RWPE2 (cell line): ENCODE measurements around the gene ATG2A.

ENCODE experiments used
- ATAC-seq: fragments of 200-7000 bp; cut with Tn5 transposase; 3 replicates; pipeline ENCODE4 v1.9.1; 2021; ENCODE audit warnings: low read depth
- DNase-seq: peaks from one replicate; pipeline ENCODE4 v3.0.0-alpha.2; 2020; ENCODE audit warnings: low spot score
- H3K27ac ChIP-seq: fragments of 450-650 bp; 2 replicates; pipeline ENCODE4 v1.5.1; 2017; ENCODE audit warnings: mild to moderate bottlenecking; ENCODE audit not compliant: poor library complexity, severe bottlenecking
- H3K27me3 ChIP-seq: fragments of 250-450 bp; sonication (Bioruptor Pico); 2 replicates; pipeline ENCODE4 v1.5.1; 2021; ENCODE audit warnings: mild to moderate bottlenecking, moderate library complexity; ENCODE audit not compliant: insufficient read depth, poor library complexity, severe bottlenecking
- H3K36me3 ChIP-seq: fragments of 250-450 bp; sonication (Bioruptor Pico); 2 replicates; pipeline ENCODE4 v1.5.1; 2020; ENCODE audit warnings: low read depth, mild to moderate bottlenecking, moderate library complexity
- H3K4me1 ChIP-seq: fragments of 250-450 bp; sonication (Bioruptor Pico); 2 replicates; pipeline ENCODE4 v1.5.1; 2021; ENCODE audit warnings: mild to moderate bottlenecking, moderate library complexity; ENCODE audit not compliant: insufficient read depth, poor library complexity, severe bottlenecking
- H3K4me3 ChIP-seq: fragments of 250-450 bp; sonication (Bioruptor Pico); 2 replicates; pipeline ENCODE4 v1.5.1; 2021; ENCODE audit warnings: mild to moderate bottlenecking, moderate library complexity; ENCODE audit not compliant: severe bottlenecking
- H3K9me3 ChIP-seq: fragments of 250-450 bp; sonication (Bioruptor Pico); 2 replicates; pipeline ENCODE4 v1.5.1; 2021; ENCODE audit warnings: mild to moderate bottlenecking, moderate library complexity; ENCODE audit not compliant: severe bottlenecking
- TF ChIP-seq, protein P1 (sequence below): fragments of 450-650 bp; IDR thresholded peaks from one replicate; pipeline ENCODE4 v1.5.1; 2017; ENCODE audit warnings: mild to moderate bottlenecking, moderate library complexity; ENCODE audit not compliant: poor library complexity, severe bottlenecking

Gene ATG2A

DNA sequence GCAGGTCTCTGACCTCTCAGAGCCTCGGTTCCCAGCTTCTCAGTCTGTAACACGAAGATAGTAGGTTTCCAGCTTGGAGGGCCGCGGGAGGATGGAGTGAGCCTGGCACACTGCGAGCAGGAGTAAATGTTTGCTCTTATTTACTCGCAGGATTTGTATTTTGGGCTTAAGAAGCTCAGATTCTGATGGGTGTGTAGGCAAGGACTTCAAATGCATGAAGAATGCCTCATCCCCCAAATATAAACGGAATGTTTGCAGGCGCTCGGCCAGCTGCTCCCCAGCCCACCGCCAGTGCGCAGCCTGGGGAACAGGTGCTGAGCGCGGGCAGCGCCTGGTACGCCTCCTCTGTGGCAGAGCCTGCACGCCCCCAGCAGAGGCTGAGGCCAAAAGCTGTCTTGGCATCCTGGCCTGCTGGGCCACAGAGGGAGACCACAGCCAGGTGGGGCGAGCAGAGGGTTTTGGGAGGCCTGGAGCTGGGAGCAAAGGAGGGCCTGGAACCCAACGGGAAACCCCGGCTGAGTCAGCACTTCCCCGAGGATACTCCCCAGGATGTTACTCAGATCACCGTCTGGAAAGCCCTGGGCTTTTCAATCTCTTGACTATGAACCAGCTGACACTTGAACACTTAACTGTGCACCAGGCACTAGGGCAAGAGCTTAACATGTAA, 48.0 kb downstream of the ATG2A start:
- no peak overlapping the region for H3K4me3 ChIP-seq
- peaks cover 45% of the 10 kb centered on the region for H3K36me3 ChIP-seq
- ATAC-seq (peak; percentile 69), DNase-seq (peak; percentile 89)
- peak overlapping the region; percentile 99 for H3K27ac ChIP-seq
- TF ChIP-seq, protein P1, sequence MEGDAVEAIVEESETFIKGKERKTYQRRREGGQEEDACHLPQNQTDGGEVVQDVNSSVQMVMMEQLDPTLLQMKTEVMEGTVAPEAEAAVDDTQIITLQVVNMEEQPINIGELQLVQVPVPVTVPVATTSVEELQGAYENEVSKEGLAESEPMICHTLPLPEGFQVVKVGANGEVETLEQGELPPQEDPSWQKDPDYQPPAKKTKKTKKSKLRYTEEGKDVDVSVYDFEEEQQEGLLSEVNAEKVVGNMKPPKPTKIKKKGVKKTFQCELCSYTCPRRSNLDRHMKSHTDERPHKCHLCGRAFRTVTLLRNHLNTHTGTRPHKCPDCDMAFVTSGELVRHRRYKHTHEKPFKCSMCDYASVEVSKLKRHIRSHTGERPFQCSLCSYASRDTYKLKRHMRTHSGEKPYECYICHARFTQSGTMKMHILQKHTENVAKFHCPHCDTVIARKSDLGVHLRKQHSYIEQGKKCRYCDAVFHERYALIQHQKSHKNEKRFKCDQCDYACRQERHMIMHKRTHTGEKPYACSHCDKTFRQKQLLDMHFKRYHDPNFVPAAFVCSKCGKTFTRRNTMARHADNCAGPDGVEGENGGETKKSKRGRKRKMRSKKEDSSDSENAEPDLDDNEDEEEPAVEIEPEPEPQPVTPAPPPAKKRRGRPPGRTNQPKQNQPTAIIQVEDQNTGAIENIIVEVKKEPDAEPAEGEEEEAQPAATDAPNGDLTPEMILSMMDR: no peak
- no peaks in the 10 kb centered on the region for H3K9me3 ChIP-seq
- H3K4me1 ChIP-seq: peaks cover 68% of the 10 kb centered on the region
- H3K27me3 ChIP-seq: no peaks in the 10 kb centered on the region

DNA sequence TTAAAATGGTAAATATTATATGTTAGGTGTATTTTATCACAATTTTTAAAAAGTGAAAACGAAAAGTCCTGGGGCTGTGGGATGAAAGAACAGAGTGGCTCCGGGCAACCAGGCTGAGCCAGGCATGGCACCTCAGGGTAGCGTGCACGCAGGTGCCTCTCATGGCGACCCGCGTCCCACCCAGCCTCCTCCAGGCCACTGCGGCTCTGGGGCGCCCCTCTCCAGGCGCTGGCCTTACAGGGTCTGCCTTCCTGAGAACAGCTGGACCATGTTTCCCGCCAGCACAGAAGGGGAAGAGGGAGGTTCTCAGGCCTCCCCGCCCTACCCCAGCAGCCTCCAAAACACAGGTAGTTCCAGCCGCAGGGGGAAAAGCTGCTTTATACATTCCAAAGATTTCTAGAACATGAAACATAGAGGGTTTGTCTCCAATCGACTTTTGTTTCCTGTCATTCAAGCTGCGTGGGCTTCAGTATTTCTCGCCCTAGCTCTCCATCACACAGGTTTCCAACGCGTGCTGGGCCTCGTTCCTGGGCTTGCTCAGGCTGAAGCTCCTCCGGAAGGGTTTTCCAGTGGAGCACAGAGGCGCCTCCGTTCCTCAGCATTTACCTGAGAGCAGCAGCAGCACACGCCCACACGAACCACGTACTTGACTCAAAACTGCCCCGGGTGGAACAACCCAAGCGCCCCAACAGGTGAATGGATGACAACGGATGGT, 49.1 kb downstream of the ATG2A start:
- H3K4me3 ChIP-seq: no peak overlapping the region
- no peaks in the 10 kb centered on the region for H3K27me3 ChIP-seq
- peak overlapping the region; percentile 99 for H3K27ac ChIP-seq
- peaks cover 37% of the 10 kb centered on the region for H3K36me3 ChIP-seq
- H3K4me1 ChIP-seq: peaks cover 76% of the 10 kb centered on the region
- H3K9me3 ChIP-seq: no peaks in the 10 kb centered on the region
- peak; percentile 78 for DNase-seq
- TF ChIP-seq, protein P1: no peak
- peak; percentile 44 for ATAC-seq

DNA sequence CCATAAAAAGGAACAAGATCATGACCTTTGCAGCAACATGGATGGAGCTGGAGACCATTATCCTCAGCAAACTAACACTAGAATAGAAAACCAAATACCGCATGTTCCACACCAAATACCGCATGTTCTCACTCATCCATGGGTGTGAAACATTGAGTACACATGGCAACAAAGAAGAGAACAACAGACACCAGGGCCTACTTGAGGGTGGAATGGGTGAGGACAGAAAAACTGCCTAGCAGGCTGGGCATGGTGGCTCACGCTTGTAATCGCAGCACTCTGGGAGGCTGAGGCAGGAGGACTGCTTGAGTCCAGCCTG, 50.9 kb downstream of the ATG2A start:
- TF ChIP-seq, protein P1: no peak
- H3K9me3 ChIP-seq: no peaks in the 10 kb centered on the region
- ATAC-seq (no peak), DNase-seq (no peak)
- peaks cover 37% of the 10 kb centered on the region for H3K36me3 ChIP-seq
- no peaks in the 10 kb centered on the region for H3K27me3 ChIP-seq
- peaks cover 69% of the 10 kb centered on the region for H3K4me1 ChIP-seq
- H3K27ac ChIP-seq: peak overlapping the region; percentile 99
- no peak overlapping the region for H3K4me3 ChIP-seq

DNA sequence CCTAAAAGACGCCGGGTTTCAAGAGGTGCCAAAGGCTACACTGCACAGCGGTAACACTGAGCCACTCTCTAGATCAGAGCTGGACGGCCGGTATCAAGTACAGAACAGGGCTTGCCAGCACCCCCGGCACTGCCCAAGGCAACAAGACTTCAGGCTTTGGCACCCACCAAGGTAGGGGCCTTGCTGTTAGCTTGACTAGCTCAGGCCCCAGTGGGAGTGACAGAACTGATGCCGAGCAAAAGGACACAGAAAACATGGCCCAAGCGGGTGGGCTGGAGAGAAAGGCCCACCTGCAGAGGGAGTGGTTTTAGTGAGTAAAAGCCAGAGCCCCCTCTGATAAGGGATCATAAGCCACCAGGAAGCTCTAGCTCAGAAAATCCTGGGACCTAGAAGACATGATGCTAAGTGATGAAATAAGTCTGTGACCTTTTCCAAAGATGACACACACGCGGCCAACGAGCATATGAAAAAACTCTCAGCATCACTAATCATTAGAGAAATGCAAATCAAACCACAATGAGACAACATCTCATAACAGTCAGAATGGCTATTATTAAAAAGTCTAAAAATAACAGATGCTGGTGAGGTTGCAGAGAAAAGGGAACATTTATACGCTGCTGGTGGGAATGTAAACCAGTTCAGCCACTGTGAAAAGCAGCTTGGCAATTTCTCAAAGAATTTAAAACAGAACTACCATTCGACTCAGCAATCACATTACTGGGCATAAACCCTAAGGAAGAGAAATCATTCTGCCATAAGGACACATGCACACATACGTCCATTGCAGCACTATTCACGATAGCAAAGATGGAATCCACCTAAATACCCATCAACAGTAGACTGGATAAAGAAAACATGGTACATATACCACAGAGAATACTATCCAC, 51.5 kb downstream of the ATG2A start:
- H3K27ac ChIP-seq: peak overlapping the region; percentile 99
- no peak overlapping the region for H3K4me3 ChIP-seq
- no peaks in the 10 kb centered on the region for H3K27me3 ChIP-seq
- ATAC-seq (no peak), DNase-seq (no peak)
- TF ChIP-seq, protein P1: no peak
- no peaks in the 10 kb centered on the region for H3K9me3 ChIP-seq
- peaks cover 63% of the 10 kb centered on the region for H3K4me1 ChIP-seq
- H3K36me3 ChIP-seq: peaks cover 31% of the 10 kb centered on the region
